Prostate gland (tissue), 2 donors: ENCODE results near the gene IBA57.

ENCODE experiments used
- POLR2AphosphoS5 ChIP-seq: sonication (generic); formaldehyde crosslinking; IDR thresholded peaks from one replicate; pipeline ENCODE4 v1.6.1; 2017; ENCODE audit warnings: antibody characterized with exemption
- TF ChIP-seq, protein P1 (sequence below), 4 experiments: fragments of 200-600 bp in 2 of 4; fragments of 450-650 bp in 2 of 4; sonication (generic) in 2 of 4; IDR thresholded peaks; 1 replicate in 3 of 4; 2 replicates in 1 of 4; pipeline ENCODE4 v1.5.1; 2016 to 2019; ENCODE audit warnings: antibody characterized with exemption in 4 of 4, mild to moderate bottlenecking in 2 of 4, moderate library complexity in 2 of 4

- TF ChIP-seq, protein P1, sequence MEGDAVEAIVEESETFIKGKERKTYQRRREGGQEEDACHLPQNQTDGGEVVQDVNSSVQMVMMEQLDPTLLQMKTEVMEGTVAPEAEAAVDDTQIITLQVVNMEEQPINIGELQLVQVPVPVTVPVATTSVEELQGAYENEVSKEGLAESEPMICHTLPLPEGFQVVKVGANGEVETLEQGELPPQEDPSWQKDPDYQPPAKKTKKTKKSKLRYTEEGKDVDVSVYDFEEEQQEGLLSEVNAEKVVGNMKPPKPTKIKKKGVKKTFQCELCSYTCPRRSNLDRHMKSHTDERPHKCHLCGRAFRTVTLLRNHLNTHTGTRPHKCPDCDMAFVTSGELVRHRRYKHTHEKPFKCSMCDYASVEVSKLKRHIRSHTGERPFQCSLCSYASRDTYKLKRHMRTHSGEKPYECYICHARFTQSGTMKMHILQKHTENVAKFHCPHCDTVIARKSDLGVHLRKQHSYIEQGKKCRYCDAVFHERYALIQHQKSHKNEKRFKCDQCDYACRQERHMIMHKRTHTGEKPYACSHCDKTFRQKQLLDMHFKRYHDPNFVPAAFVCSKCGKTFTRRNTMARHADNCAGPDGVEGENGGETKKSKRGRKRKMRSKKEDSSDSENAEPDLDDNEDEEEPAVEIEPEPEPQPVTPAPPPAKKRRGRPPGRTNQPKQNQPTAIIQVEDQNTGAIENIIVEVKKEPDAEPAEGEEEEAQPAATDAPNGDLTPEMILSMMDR (IDR thresholded peaks at IDR 0.05): no peak
- no peak for TF ChIP-seq POLR2AphosphoS5
Measured at GRCh38 chr1:228162286-228163006, 3.2 kb upstream of the IBA57 start.
